WI38 (cell line): Measurements from ENCODE around the gene BBS12.

Source experiments
- H3K4me3 ChIP-seq: 2 replicates; pipeline ENCODE4 v1.5.1; 2011; ENCODE audit warnings: low read depth, mild to moderate bottlenecking, control low read depth, low read length
- CTCF ChIP-seq: IDR thresholded peaks from 2 replicates; pipeline ENCODE4 v1.5.1; 2012; ENCODE audit warnings: low read depth, mild to moderate bottlenecking, control low read depth, low read length

The BBS12 gene

GRCh38 chr4:122712782-122713181 is 19.7 kb upstream of the BBS12 start:
- no peak overlapping the region for H3K4me3 ChIP-seq
- TF ChIP-seq CTCF: no peak

- TF ChIP-seq CTCF: no peak
- no peak overlapping the region for H3K4me3 ChIP-seq
Measured at GRCh38 chr4:122715221-122715620, 17.3 kb upstream of the BBS12 start.

GRCh38 chr4:122716825-122717448 is 15.6 kb upstream of the BBS12 start:
- no peak overlapping the region for H3K4me3 ChIP-seq
- peak; percentile 93 for TF ChIP-seq CTCF

DNA sequence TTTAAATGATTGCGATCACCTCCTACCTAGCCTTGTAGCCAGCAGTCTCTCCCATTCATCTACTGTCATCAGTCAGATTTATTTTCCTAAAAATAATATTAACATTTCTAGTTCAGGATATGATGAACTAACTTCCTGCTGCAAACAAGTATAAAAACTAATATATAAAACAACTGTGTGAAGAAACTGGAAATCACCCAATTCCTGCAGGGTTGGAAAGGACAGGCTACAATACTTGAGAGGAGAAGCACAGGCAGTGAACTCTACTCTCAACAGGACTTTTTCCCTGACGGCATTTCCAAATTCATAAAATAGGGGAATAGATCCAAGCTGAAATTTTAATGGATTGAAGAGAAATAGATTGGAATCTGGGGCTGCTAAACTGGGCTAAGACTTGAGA is 14.2 kb upstream of the BBS12 start:
- TF ChIP-seq CTCF: no peak
- H3K4me3 ChIP-seq: no peak overlapping the region

- no peak for TF ChIP-seq CTCF
- no peak overlapping the region for H3K4me3 ChIP-seq
Measured at GRCh38 chr4:122722256-122722655, 10.2 kb upstream of the BBS12 start.

- TF ChIP-seq CTCF: no peak
- H3K4me3 ChIP-seq: no peak overlapping the region
Measured at GRCh38 chr4:122728856-122729255, 3.6 kb upstream of the BBS12 start.

GRCh38 chr4:122731676-122732075 is 828 bp upstream of the BBS12 start:
- TF ChIP-seq CTCF: no peak
- H3K4me3 ChIP-seq: no peak overlapping the region
